ENCODE measurements around the gene PTGFRN.

DNA sequence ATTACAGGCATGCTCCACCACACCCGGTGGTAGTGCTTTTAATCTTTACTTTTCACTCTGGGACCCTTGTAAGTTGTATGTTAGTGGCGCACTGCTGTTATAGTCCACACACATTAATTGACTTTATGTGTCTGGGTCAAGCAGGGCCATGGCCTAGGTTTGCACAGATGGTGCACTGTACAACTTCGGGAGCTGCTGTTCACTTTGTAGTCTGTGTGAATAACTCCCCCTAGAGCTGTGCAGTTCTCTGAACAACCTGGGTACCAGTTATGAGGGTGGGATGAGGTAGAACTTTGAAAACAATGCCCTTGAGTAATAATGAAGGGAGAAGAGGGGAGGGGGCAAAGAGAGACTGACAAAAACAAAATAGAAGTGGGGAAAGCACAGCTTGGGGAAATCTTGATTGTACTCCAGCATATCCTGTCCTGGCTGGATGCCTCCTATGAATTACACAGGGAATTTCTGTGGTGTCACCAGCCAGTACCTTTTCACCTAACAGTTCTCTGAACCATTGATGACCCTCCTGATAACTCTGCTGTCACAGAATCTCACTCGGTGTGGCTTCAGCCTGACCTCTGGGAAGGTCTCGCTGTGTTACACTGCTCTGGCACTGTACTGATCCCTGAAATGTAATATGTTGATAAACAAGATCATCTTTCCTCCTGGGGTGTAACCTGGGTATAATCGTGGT is 2.2 kb downstream of the PTGFRN start:
- TF ChIP-seq POLR2A (IDR thresholded peaks at IDR 0.05) (no peak), EP300 (IDR thresholded peaks at IDR 0.05) (no peak)
- TF ChIP-seq, protein P1, sequence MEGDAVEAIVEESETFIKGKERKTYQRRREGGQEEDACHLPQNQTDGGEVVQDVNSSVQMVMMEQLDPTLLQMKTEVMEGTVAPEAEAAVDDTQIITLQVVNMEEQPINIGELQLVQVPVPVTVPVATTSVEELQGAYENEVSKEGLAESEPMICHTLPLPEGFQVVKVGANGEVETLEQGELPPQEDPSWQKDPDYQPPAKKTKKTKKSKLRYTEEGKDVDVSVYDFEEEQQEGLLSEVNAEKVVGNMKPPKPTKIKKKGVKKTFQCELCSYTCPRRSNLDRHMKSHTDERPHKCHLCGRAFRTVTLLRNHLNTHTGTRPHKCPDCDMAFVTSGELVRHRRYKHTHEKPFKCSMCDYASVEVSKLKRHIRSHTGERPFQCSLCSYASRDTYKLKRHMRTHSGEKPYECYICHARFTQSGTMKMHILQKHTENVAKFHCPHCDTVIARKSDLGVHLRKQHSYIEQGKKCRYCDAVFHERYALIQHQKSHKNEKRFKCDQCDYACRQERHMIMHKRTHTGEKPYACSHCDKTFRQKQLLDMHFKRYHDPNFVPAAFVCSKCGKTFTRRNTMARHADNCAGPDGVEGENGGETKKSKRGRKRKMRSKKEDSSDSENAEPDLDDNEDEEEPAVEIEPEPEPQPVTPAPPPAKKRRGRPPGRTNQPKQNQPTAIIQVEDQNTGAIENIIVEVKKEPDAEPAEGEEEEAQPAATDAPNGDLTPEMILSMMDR (IDR thresholded peaks at IDR 0.05) = no peak
